GM23248 (cell line): ENCODE measurements around the gene SPG21. TPM values are rescaled to one million over a fixed set of nuclear protein-coding genes. Genes with fewer than 3 reads are reported as not detected.
A peak's percentile ranks its signal among the peaks of the same experiment; 100 is the strongest.

ENCODE experiments used
- DNase-seq: peaks from one replicate; pipeline ENCODE4 v3.0.0-alpha.2; 2015
- H2AFZ ChIP-seq: fragments of 200-600 bp; sonication (generic); 2 replicates; pipeline ENCODE4 v1.6.1; 2016; ENCODE audit warnings: antibody characterized with exemption
- H3F3A ChIP-seq: fragments of 200-600 bp; sonication (generic); 2 replicates; pipeline ENCODE4 v1.6.1; 2016; ENCODE audit warnings: mild to moderate bottlenecking, antibody characterized with exemption, mixed run types; ENCODE audit not compliant: insufficient read depth
- H3K27ac ChIP-seq: fragments of 200-600 bp; sonication (generic); 2 replicates; pipeline ENCODE4 v1.5.1; 2016; ENCODE audit warnings: mild to moderate bottlenecking
- H3K27me3 ChIP-seq: fragments of 200-600 bp; sonication (generic); replicated peaks from 2 replicates; pipeline ENCODE4 v1.6.1; 2016; ENCODE audit warnings: mild to moderate bottlenecking; ENCODE audit not compliant: insufficient read depth
- H3K36me3 ChIP-seq: fragments of 200-600 bp; sonication (generic); 2 replicates; pipeline ENCODE4 v1.6.1; 2016; ENCODE audit warnings: low read depth, mild to moderate bottlenecking
- H3K4me1 ChIP-seq: fragments of 200-600 bp; sonication (generic); 2 replicates; pipeline ENCODE4 v1.6.1; 2016; ENCODE audit warnings: mild to moderate bottlenecking; ENCODE audit not compliant: insufficient read depth
- H3K4me2 ChIP-seq: fragments of 200-600 bp; sonication (generic); one replicate; pipeline ENCODE4 v1.6.1; 2016; ENCODE audit warnings: mild to moderate bottlenecking; ENCODE audit not compliant: unreplicated experiment
- H3K4me3 ChIP-seq: fragments of 200-600 bp; sonication (generic); 2 replicates; pipeline ENCODE4 v1.5.1; 2016; ENCODE audit warnings: mild to moderate bottlenecking
- H3K79me2 ChIP-seq: fragments of 200-600 bp; sonication (generic); 2 replicates; pipeline ENCODE4 v1.6.1; 2016; ENCODE audit warnings: mild to moderate bottlenecking; ENCODE audit not compliant: insufficient read depth
- H3K9ac ChIP-seq: fragments of 200-600 bp; sonication (generic); 2 replicates; pipeline ENCODE4 v1.6.1; 2016; ENCODE audit warnings: mild to moderate bottlenecking
- H3K9me2 ChIP-seq: fragments of 200-600 bp; sonication (generic); 2 replicates; pipeline ENCODE4 v1.6.1; 2016; ENCODE audit warnings: mixed run types, mild to moderate bottlenecking, moderate library complexity; ENCODE audit not compliant: insufficient read depth
- H3K9me3 ChIP-seq: fragments of 200-600 bp; sonication (generic); one replicate; pipeline ENCODE4 v1.6.1; 2017; ENCODE audit warnings: low read depth
- H4K20me1 ChIP-seq: fragments of 200-600 bp; sonication (generic); 2 replicates; pipeline ENCODE4 v1.6.0; 2016; ENCODE audit not compliant: insufficient read depth
- EZH2 ChIP-seq: fragments of 200-600 bp; sonication (generic); IDR thresholded peaks from 2 replicates; pipeline ENCODE4 v1.6.1; 2018; ENCODE audit warnings: antibody characterized with exemption, mild to moderate bottlenecking; ENCODE audit not compliant: insufficient read depth, poor library complexity, severe bottlenecking
- EZH2phosphoT487 ChIP-seq: fragments of 200-600 bp; sonication (generic); IDR thresholded peaks from 2 replicates; pipeline ENCODE4 v1.6.1; 2018; ENCODE audit warnings: antibody characterized with exemption, moderate library complexity, mild to moderate bottlenecking, low read depth; ENCODE audit not compliant: insufficient read depth
- WGBS, 2 experiments: methylation state at CpG; one replicate each; pipeline ENCODE4 v1.1.6; 2015 to 2017; ENCODE audit warnings: low lambda C conversion rate in 2 of 2, low coverage in 1 of 2; ENCODE audit errors: missing lambda C conversion rate in 2 of 2; 5-methylcytosine and 5-hydroxymethylcytosine counted together
- in situ Hi-C: fragments of 300-500 bp; cut with MboI; formaldehyde crosslinking; loops from 2 replicates; pipeline ENCODE4 v1.15.0; 2020
- polyA plus RNA-seq: library from polyadenylated mRNA; unstranded; fragments of >200 nt; fragmentation: Nextera tagmentation; extraction: Ambion mirVana; gene quantifications from 2 replicates; pipeline ENCODE4 v1.2.1, GENCODE V29; 2016
- total RNA-seq: library from RNA; depleted of rRNA; stranded (reverse); fragments of >200 nt; shearing (Covaris generic); gene quantifications from 2 replicates; pipeline ENCODE4 v1.2.3, GENCODE V29; 2014

Gene SPG21
- total and polyA plus RNA-seq, 2 experiments from 2014 or later: 78.4 to 106 TPM

GRCh38 chr15:64991536-64992135 lies 1.9 kb upstream of the SPG21 start:
- Histone ChIP-seq H3K36me3 (no peaks in the 10 kb centered on the region), H3K4me3 (no peak overlapping the region), H3K4me2 (no peak overlapping the region), H2AFZ (peak overlapping the region; percentile 6; the same call in 1 of the 2 replicates), H3K79me2 (peaks cover 29% of the 10 kb centered on the region), H3K9me2 (no peaks in the 10 kb centered on the region), H3F3A (peaks cover 9% of the 10 kb centered on the region; the same call in 1 of the 2 replicates), H4K20me1 (no peaks in the 10 kb centered on the region), H3K9me3 (no peaks in the 10 kb centered on the region), H3K4me1 (peaks cover 14% of the 10 kb centered on the region), H3K27me3 (no peaks in the 10 kb centered on the region), H3K27ac (no peak overlapping the region), H3K9ac (no peak overlapping the region)
- WGBS, 2 experiments: 14 to 17% methylated on average over 2 of the region's 2 CpGs
- in situ Hi-C loops: no loop called here
- TF ChIP-seq EZH2: no peak
- TF ChIP-seq EZH2phosphoT487: no peak
- no peak for DNase-seq

DNA sequence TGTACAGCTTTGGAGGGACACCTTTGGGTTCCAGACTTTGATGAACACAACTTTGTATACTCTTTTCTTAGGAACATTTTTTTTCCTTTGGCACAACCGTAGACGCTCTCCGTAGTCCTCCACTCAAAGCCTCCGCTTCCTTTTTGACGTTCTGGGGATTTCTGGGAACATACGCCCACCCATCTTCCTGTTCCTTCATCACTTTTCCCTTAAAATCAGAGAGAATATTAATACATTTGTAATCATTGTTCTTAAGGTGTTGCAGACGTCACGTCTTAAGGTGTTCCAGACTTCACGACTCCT lies 405 bp upstream of the SPG21 start:
- H3K27me3 ChIP-seq: no peaks in the 10 kb centered on the region
- H3K36me3 ChIP-seq: no peaks in the 10 kb centered on the region
- peaks cover 37% of the 10 kb centered on the region for H3K79me2 ChIP-seq
- H3K27ac ChIP-seq: peak overlapping the region; percentile 88
- no peak for DNase-seq
- peak overlapping the region; percentile 94 for H3K4me2 ChIP-seq
- peaks cover 22% of the 10 kb centered on the region for H3F3A ChIP-seq
- no peaks in the 10 kb centered on the region for H4K20me1 ChIP-seq
- peak overlapping the region; percentile 91 for H3K4me3 ChIP-seq
- H3K4me1 ChIP-seq: peaks cover 24% of the 10 kb centered on the region
- TF ChIP-seq EZH2phosphoT487 (no peak), EZH2 (no peak)
- in situ Hi-C loops: no loop called here
- peak overlapping the region; percentile 92 for H2AFZ ChIP-seq
- H3K9me3 ChIP-seq: no peaks in the 10 kb centered on the region
- peak overlapping the region; percentile 97 for H3K9ac ChIP-seq
- no peaks in the 10 kb centered on the region for H3K9me2 ChIP-seq
- WGBS, 2 experiments: 1% methylated on average over 9 of the region's 9 CpGs

DNA sequence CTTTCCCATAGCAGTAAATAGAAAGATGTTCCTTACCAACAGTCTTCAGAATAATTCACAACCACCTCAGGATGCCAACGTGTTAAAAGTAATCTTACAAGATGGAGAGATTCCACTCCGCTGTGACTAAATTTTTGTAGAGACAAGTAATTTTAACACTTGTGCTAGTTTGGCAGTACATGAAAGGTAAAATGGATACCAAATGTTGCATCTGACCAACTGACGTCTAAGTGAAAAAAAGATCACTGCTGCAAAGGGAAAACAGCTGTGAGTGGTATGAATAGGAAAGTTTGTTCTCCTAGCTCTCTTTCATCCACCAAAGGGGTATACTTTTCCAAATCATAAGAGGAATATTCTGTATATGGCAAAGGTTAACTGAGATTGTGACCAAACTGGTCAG lies 2.6 kb downstream of the SPG21 start:
- no peak for TF ChIP-seq EZH2phosphoT487
- no peak for TF ChIP-seq EZH2
- 10 to 19% methylated on average over 3 of the region's 3 CpGs for WGBS, 2 experiments
- no peaks in the 10 kb centered on the region for H3K9me3 ChIP-seq
- H3K9me2 ChIP-seq: no peaks in the 10 kb centered on the region
- in situ Hi-C loops: no loop called here
- H3K4me1 ChIP-seq: peaks cover 44% of the 10 kb centered on the region
- H3K36me3 ChIP-seq: no peaks in the 10 kb centered on the region; the same call in 1 of the 2 replicates
- H4K20me1 ChIP-seq: 0 out of 2 replicates have a peak, but pooled peaks cover 3% of the 10 kb centered on the region
- H3K79me2 ChIP-seq: peaks cover 59% of the 10 kb centered on the region
- peaks cover 44% of the 10 kb centered on the region for H3F3A ChIP-seq
- peak; percentile 31 for DNase-seq
- H3K9ac ChIP-seq: no peak overlapping the region
- H3K27me3 ChIP-seq: no peaks in the 10 kb centered on the region
- no peak overlapping the region for H3K4me2 ChIP-seq
- no peak overlapping the region for H3K27ac ChIP-seq
- 0 out of 2 replicates have a peak overlapping the region, but pooled peaks have one; percentile 1 for H3K4me3 ChIP-seq
- no peak overlapping the region for H2AFZ ChIP-seq

DNA sequence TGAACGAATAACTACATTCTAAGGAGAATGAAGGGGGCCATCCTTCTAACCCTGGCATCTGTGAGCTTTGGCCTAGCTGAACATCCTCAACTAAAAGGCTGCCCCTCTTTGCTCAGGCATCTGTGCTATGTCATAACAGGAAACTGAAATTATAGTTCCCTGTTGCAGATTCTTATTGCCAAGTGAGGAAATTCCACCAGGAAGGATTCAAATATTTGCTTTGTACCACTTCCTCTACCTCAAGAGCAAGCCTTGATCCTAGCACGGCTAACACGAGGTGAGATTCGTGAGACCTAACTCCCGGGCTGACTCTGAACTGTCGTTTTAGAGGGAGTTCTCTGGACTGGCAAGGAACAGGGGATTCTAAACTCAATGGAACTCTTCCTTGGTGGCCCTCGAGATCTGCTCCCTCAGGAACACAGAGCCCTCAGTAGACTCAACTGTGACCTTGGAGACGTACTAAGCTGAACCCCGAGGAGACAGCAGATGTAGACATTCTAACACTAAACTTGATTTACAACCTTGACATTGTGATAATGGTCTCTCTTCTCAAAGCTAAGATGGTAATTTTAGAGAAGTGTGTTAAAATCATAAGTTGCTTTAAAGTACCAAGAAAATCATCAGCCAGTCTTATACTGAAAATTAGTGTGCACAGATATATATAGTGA lies 4.2 kb downstream of the SPG21 start:
- Histone ChIP-seq H3K4me1 (peaks cover 44% of the 10 kb centered on the region), H3K79me2 (peaks cover 72% of the 10 kb centered on the region), H3K9me2 (no peaks in the 10 kb centered on the region), H3K4me3 (peak overlapping the region; percentile 30), H2AFZ (peak overlapping the region; percentile 58), H3K9me3 (no peaks in the 10 kb centered on the region), H3K27me3 (no peaks in the 10 kb centered on the region), H3F3A (peaks cover 44% of the 10 kb centered on the region), H3K9ac (peak overlapping the region; percentile 68), H3K36me3 (no peaks in the 10 kb centered on the region; the same call in 1 of the 2 replicates), H4K20me1 (0 out of 2 replicates have a peak, but pooled peaks cover 3% of the 10 kb centered on the region), H3K4me2 (peak overlapping the region; percentile 70), H3K27ac (peak overlapping the region; percentile 93)
- no peak for TF ChIP-seq EZH2
- DNase-seq: no peak
- WGBS, 2 experiments: 20 to 21% methylated on average over 9 of the region's 9 CpGs
- in situ Hi-C loops: no loop called here
